Natural killer cell (primary cell): ENCODE results near the gene FLYWCH1. TPM values are rescaled to one million over a fixed set of nuclear protein-coding genes. Genes with fewer than 3 reads are reported as not detected.

Source experiments
- ATAC-seq, 3 donors: fragments of 150-1000 bp in 2 of 3; fragments of 200-7000 bp in 1 of 3; cut with Tn5 transposase; 1 replicate in 1 of 3; 2 replicates in 2 of 3; pipeline ENCODE4 v1.10.0; 2021; ENCODE audit warnings: mild to moderate bottlenecking in 2 of 3, moderate library complexity in 2 of 3
- DNase-seq, 2 donors: peaks; one replicate each; pipeline versions ENCODE4 v3.0.0 to v3.0.0-alpha.2; 2013 to 2021; ENCODE audit warnings: mixed read lengths in 1 of 2
- H3K27ac ChIP-seq: one replicate; pipeline ENCODE4 v1.5.1; 2013; ENCODE audit warnings: mild to moderate bottlenecking, low read length
- H3K27me3 ChIP-seq: one replicate; pipeline ENCODE4 v1.6.1; 2013; ENCODE audit warnings: low read length; ENCODE audit not compliant: control insufficient read depth, insufficient read depth
- H3K36me3 ChIP-seq: one replicate; pipeline ENCODE4 v1.6.1; 2013; ENCODE audit warnings: low read length; ENCODE audit not compliant: control insufficient read depth, insufficient read depth
- H3K4me1 ChIP-seq: one replicate; pipeline ENCODE4 v1.6.1; 2013; ENCODE audit warnings: low read length; ENCODE audit not compliant: control insufficient read depth, insufficient read depth
- H3K4me3 ChIP-seq: one replicate; pipeline ENCODE4 v1.5.1; 2013; ENCODE audit warnings: low read length
- H3K9me3 ChIP-seq: one replicate; pipeline ENCODE4 v1.6.1; 2013; ENCODE audit warnings: low read length; ENCODE audit not compliant: control insufficient read depth, insufficient read depth
- H3K27ac Mint-ChIP-seq, 2 donors: one replicate each; pipeline ENCODE4 v1.8.0; 2022; ENCODE audit warnings: mild to moderate bottlenecking in 2 of 2, mixed read lengths in 2 of 2, moderate library complexity in 1 of 2
- H3K27me3 Mint-ChIP-seq, 2 donors: one replicate each; pipeline ENCODE4 v1.8.0; 2022; ENCODE audit warnings: low read depth in 2 of 2, mixed read lengths in 2 of 2
- H3K36me3 Mint-ChIP-seq: one replicate; pipeline ENCODE4 v1.8.0; 2022; ENCODE audit warnings: mixed read lengths
- H3K4me1 Mint-ChIP-seq, 2 donors: one replicate each; pipeline ENCODE4 v1.8.0; 2022; ENCODE audit warnings: mixed read lengths in 2 of 2
- H3K4me3 Mint-ChIP-seq: one replicate; pipeline ENCODE4 v1.8.0; 2022; ENCODE audit warnings: mild to moderate bottlenecking, moderate library complexity, mixed read lengths
- H3K9me3 Mint-ChIP-seq, 2 donors: one replicate each; pipeline ENCODE4 v1.8.0; 2022; ENCODE audit warnings: mixed read lengths in 2 of 2
- WGBS: methylation state at CpG from one replicate; pipeline ENCODE4 v1.1.7; 2013; ENCODE audit warnings: missing lambda C conversion rate; ENCODE audit not compliant: insufficient coverage; 5-methylcytosine and 5-hydroxymethylcytosine counted together
- intact Hi-C: fragments of 100-400 bp; cut with micrococcal nuclease; formaldehyde crosslinking; loops from one replicate; pipeline ENCODE4 v1.14.2; 2022
- total RNA-seq, 4 donors: library from RNA; stranded (reverse); fragments of 120-200 nt in 1 of 4; gene quantifications; one replicate each; pipeline versions ENCODE4 v1.2.3 to v1.2.4, GENCODE V29; 2013 to 2022
- TF ChIP-seq, protein P1 (sequence below): fragments of 200-600 bp; IDR thresholded peaks from one replicate; pipeline ENCODE4 v1.8.0; 2022; ENCODE audit warnings: antibody characterized with exemption

Gene FLYWCH1
- total RNA-seq, 3 donors from 2014 or later (not counting 1 experiment from before 2014, with no cell fraction given), result 85.1 to 148 (median 130) TPM

DNA sequence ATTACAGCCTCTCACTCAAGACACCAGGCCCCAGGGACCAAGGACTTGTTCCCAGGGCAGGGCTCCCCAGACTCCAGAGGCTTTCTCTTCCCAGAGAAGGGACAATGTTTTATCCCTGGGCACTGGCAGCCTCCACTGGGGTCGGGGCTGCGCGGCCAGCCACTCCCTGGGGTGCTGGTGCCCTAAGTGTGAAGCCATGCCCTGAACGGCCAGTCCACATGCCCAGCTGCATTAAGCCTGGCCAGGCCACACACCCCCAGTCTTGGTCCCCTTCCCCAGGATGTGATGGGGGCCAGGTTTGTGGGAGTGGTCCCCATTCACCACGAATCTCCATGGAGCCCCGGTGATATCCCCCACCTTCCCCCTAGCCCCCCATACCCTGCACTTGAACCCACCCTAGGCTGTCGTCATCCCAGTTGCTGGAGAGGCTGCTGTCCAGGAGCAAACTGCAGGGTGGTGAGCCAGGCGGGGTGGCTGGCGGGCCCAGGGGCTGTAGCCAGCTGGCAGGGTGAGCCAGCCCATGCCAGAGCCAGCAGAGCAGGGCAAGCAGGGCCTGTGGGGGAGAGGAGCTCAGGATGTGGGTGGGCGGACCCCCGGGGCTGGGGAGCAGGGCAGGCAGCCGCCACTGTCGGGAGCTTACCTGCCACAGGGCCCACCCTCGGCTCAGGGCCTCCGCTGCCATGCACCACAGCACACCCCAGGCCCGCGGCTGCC, 62.0 kb downstream of the FLYWCH1 start:
- 89% methylated on average over 17 of the region's 17 CpGs for WGBS
- Mint-ChIP-seq H3K36me3 (no peaks in the 10 kb centered on the region), H3K4me3 (no peak overlapping the region), H3K4me1 (peaks cover under 1 to 8% of the 10 kb centered on the region in 2 donors), H3K27me3 (no peaks in the 10 kb centered on the region), H3K9me3 (no peaks in the 10 kb centered on the region), H3K27ac (no peak overlapping the region)
- ATAC-seq, result no peak
- Histone ChIP-seq H3K4me3 (no peak overlapping the region), H3K36me3 (no peaks in the 10 kb centered on the region), H3K27ac (no peak overlapping the region), H3K9me3 (no peaks in the 10 kb centered on the region), H3K4me1 (peaks cover 18% of the 10 kb centered on the region), H3K27me3 (peaks cover 1% of the 10 kb centered on the region)
- DNase-seq, result no peak
- intact Hi-C loops, result no loop called here
- TF ChIP-seq, protein P1, sequence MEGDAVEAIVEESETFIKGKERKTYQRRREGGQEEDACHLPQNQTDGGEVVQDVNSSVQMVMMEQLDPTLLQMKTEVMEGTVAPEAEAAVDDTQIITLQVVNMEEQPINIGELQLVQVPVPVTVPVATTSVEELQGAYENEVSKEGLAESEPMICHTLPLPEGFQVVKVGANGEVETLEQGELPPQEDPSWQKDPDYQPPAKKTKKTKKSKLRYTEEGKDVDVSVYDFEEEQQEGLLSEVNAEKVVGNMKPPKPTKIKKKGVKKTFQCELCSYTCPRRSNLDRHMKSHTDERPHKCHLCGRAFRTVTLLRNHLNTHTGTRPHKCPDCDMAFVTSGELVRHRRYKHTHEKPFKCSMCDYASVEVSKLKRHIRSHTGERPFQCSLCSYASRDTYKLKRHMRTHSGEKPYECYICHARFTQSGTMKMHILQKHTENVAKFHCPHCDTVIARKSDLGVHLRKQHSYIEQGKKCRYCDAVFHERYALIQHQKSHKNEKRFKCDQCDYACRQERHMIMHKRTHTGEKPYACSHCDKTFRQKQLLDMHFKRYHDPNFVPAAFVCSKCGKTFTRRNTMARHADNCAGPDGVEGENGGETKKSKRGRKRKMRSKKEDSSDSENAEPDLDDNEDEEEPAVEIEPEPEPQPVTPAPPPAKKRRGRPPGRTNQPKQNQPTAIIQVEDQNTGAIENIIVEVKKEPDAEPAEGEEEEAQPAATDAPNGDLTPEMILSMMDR, result no peak

GRCh38 chr16:2974319-2975056, 62.8 kb downstream of the FLYWCH1 start:
- TF ChIP-seq, protein P1, result no peak
- no peaks in the 10 kb centered on the region for H3K36me3 ChIP-seq
- WGBS, result 95% methylated on average over 15 of the region's 15 CpGs
- DNase-seq (no peak), ATAC-seq (no peak)
- no peaks in the 10 kb centered on the region for H3K27me3 Mint-ChIP-seq
- no peaks in the 10 kb centered on the region for H3K36me3 Mint-ChIP-seq
- H3K27ac Mint-ChIP-seq, result no peak overlapping the region
- H3K27ac ChIP-seq, result no peak overlapping the region
- H3K9me3 Mint-ChIP-seq, result no peaks in the 10 kb centered on the region
- no peaks in the 10 kb centered on the region for H3K27me3 ChIP-seq
- peaks cover 0 to 8% of the 10 kb centered on the region in 2 donors for H3K4me1 Mint-ChIP-seq
- intact Hi-C loops, result no loop called here
- no peaks in the 10 kb centered on the region for H3K9me3 ChIP-seq
- peaks cover 17% of the 10 kb centered on the region for H3K4me1 ChIP-seq
- H3K4me3 ChIP-seq, result no peak overlapping the region
- H3K4me3 Mint-ChIP-seq, result no peak overlapping the region

GRCh38 chr16:2975161-2975795, 63.5 kb downstream of the FLYWCH1 start:
- no peaks in the 10 kb centered on the region for H3K27me3 Mint-ChIP-seq
- no peaks in the 10 kb centered on the region for H3K36me3 Mint-ChIP-seq
- H3K27ac Mint-ChIP-seq, result no peak overlapping the region
- H3K4me3 Mint-ChIP-seq, result no peak overlapping the region
- intact Hi-C loops, result no loop called here
- no peak overlapping the region for H3K27ac ChIP-seq
- no peaks in the 10 kb centered on the region for H3K36me3 ChIP-seq
- WGBS, result 98% methylated on average over 28 of the region's 28 CpGs
- H3K27me3 ChIP-seq, result no peaks in the 10 kb centered on the region
- no peak overlapping the region for H3K4me3 ChIP-seq
- no peak for DNase-seq
- H3K4me1 Mint-ChIP-seq, result peaks cover 0 to 4% of the 10 kb centered on the region in 2 donors
- H3K9me3 Mint-ChIP-seq, result no peaks in the 10 kb centered on the region
- ATAC-seq, result no peak
- TF ChIP-seq, protein P1, result no peak
- peaks cover 14% of the 10 kb centered on the region for H3K4me1 ChIP-seq
- H3K9me3 ChIP-seq, result no peaks in the 10 kb centered on the region
